Activated CD4-positive, alpha-beta T cell treated with anti-CD3 and anti-CD28 coated beads, Interleukin-2, amount 10 ng/mL, durations not matched to agents 24 days and 14 days (primary cell): Measurements from ENCODE around the gene ELAVL2. TPM values are rescaled to one million over a fixed set of nuclear protein-coding genes. Genes with fewer than 3 reads are reported as not detected.

Experiments used
- DNase-seq: peaks from one replicate; pipeline ENCODE4 v3.0.0; 2022
- H3K27ac Mint-ChIP-seq: one replicate; pipeline ENCODE4 v1.8.0; 2022; ENCODE audit warnings: mild to moderate bottlenecking, mixed read lengths
- H3K27me3 Mint-ChIP-seq: one replicate; pipeline ENCODE4 v1.8.0; 2022; ENCODE audit warnings: mixed read lengths
- H3K36me3 Mint-ChIP-seq: one replicate; pipeline ENCODE4 v1.8.0; 2022; ENCODE audit warnings: low read depth, mild to moderate bottlenecking, mixed read lengths
- H3K4me1 Mint-ChIP-seq: one replicate; pipeline ENCODE4 v1.8.0; 2021; ENCODE audit warnings: mixed read lengths
- H3K4me3 Mint-ChIP-seq: one replicate; pipeline ENCODE4 v1.8.0; 2022; ENCODE audit warnings: mild to moderate bottlenecking, moderate library complexity, mixed read lengths
- H3K9me3 Mint-ChIP-seq: one replicate; pipeline ENCODE4 v1.8.0; 2021; ENCODE audit warnings: mixed read lengths
- intact Hi-C: fragments of 100-400 bp; cut with micrococcal nuclease; formaldehyde crosslinking; loops from one replicate; pipeline ENCODE4 v1.15.1; 2023
- total RNA-seq: library from RNA; stranded (reverse); gene quantifications from 2 replicates; pipeline ENCODE4 v1.2.3, GENCODE V29; 2022

ELAVL2 gene
- total RNA-seq, 1 donor from 2014 or later = not detected

- Mint-ChIP-seq H3K9me3 (peaks cover 5% of the 10 kb centered on the region), H3K27ac (no peak overlapping the region), H3K27me3 (no peaks in the 10 kb centered on the region), H3K36me3 (no peaks in the 10 kb centered on the region), H3K4me1 (no peaks in the 10 kb centered on the region), H3K4me3 (no peak overlapping the region)
- intact Hi-C loops = no loop called here
- no peak for DNase-seq
These were observed 127.9 kb downstream of the ELAVL2 start for GRCh38 chr9:23698161-23698560.

DNA sequence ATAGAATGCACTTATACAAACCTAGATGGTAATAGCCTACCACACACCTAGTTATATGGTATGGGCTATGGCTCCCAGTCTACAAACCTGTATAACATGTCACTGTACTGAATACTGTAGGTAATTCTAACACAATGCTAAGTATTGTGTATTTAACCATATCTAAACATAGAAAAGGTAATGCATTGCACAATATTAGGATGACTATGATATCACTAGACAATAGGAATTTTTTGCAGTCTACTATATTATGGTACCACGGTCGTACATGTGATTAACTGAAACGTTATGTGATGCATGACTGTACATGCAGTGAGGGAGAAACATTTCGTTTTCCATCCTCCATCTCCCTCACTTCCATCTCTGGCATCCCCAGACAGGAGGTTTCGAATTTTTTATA, 130.5 kb downstream of the ELAVL2 start:
- H3K36me3 Mint-ChIP-seq = no peaks in the 10 kb centered on the region
- H3K9me3 Mint-ChIP-seq = peaks cover 5% of the 10 kb centered on the region
- H3K4me1 Mint-ChIP-seq = no peaks in the 10 kb centered on the region
- DNase-seq = no peak
- H3K27ac Mint-ChIP-seq = no peak overlapping the region
- intact Hi-C loops = no loop called here
- no peak overlapping the region for H3K4me3 Mint-ChIP-seq
- no peaks in the 10 kb centered on the region for H3K27me3 Mint-ChIP-seq

DNA sequence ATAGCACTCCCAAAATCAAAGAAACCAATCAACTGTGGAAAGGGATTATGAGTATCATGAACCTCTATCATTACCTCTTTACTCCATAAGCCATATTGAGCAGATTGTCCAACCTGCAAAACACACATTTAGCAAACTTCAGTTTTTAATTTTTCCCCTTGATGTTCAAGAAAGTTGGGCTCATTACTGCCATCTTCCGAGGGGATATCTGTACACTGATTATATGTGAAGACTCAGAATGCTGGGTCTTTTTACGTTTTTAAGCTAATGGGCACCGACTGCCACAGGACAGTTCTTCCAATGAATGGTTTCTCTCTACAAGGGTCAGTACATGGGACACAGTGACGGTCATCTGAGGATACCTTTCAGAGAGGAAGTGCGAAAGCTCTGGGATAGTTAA, 132.7 kb downstream of the ELAVL2 start:
- DNase-seq = no peak
- no peaks in the 10 kb centered on the region for H3K27me3 Mint-ChIP-seq
- H3K27ac Mint-ChIP-seq = no peak overlapping the region
- no peaks in the 10 kb centered on the region for H3K36me3 Mint-ChIP-seq
- H3K4me1 Mint-ChIP-seq = no peaks in the 10 kb centered on the region
- no peak overlapping the region for H3K4me3 Mint-ChIP-seq
- peaks cover 5% of the 10 kb centered on the region for H3K9me3 Mint-ChIP-seq
- intact Hi-C loops = no loop called here

DNA sequence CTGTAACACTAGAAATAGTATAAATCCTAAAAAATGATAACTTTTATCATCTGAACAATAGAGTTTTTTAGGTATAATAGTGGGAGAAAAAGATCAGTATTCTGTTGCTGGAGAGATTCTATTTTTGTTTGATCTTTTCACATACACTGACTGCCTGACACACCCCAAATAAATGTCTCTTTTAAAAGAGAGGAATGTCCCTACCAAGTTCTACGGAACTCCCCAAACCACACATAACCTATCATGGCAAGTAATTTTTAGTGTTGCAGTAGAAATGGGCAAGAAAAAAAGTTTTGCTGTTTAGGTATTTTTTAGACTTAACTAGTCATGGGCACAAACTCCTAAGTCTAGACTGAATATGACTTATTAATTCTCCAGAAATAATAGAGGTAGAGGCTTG, 139.1 kb downstream of the ELAVL2 start:
- no peaks in the 10 kb centered on the region for H3K4me1 Mint-ChIP-seq
- DNase-seq = no peak
- H3K27me3 Mint-ChIP-seq = no peaks in the 10 kb centered on the region
- no peaks in the 10 kb centered on the region for H3K36me3 Mint-ChIP-seq
- H3K27ac Mint-ChIP-seq = no peak overlapping the region
- intact Hi-C loops = no loop called here
- H3K9me3 Mint-ChIP-seq = no peaks in the 10 kb centered on the region
- no peak overlapping the region for H3K4me3 Mint-ChIP-seq

GRCh38 chr9:23686257-23686656, 139.8 kb downstream of the ELAVL2 start:
- H3K36me3 Mint-ChIP-seq = no peaks in the 10 kb centered on the region
- H3K9me3 Mint-ChIP-seq = no peaks in the 10 kb centered on the region
- DNase-seq = no peak
- intact Hi-C loops = no loop called here
- no peak overlapping the region for H3K27ac Mint-ChIP-seq
- no peak overlapping the region for H3K4me3 Mint-ChIP-seq
- no peaks in the 10 kb centered on the region for H3K4me1 Mint-ChIP-seq
- no peaks in the 10 kb centered on the region for H3K27me3 Mint-ChIP-seq

- Mint-ChIP-seq H3K27me3 (no peaks in the 10 kb centered on the region), H3K4me1 (no peaks in the 10 kb centered on the region), H3K9me3 (no peaks in the 10 kb centered on the region), H3K4me3 (no peak overlapping the region), H3K27ac (no peak overlapping the region), H3K36me3 (no peaks in the 10 kb centered on the region)
- intact Hi-C loops = no loop called here
- DNase-seq = no peak
These were observed 142.4 kb downstream of the ELAVL2 start for GRCh38 chr9:23683611-23684061.

DNA sequence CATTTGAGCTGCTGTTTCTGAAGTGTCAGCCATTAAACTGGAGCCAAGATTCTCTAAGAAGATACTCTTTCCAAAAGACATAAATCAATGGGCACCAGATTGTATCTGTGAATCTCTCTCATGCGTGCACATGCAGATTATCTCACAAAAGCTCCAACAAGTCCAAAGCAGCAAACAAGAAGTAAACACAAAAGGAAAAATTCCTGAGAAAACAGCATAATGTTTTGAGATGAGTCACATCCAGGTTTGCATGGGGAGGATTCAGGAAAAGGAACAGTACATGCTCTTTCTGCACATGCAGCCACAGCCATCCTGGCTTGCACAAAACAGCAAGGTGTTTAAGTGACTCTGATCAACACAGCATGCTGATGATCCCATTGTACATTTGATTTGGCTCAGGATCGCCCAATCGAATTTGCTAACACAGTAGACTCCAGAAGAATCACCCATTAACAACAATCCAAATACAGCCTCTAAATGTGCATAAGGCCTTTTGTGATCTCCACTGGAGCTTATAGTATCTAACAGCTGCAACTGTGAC, 143.1 kb downstream of the ELAVL2 start:
- H3K4me3 Mint-ChIP-seq = no peak overlapping the region
- H3K27ac Mint-ChIP-seq = no peak overlapping the region
- H3K9me3 Mint-ChIP-seq = no peaks in the 10 kb centered on the region
- intact Hi-C loops = no loop called here
- H3K4me1 Mint-ChIP-seq = no peaks in the 10 kb centered on the region
- DNase-seq = no peak
- no peaks in the 10 kb centered on the region for H3K27me3 Mint-ChIP-seq
- H3K36me3 Mint-ChIP-seq = no peaks in the 10 kb centered on the region

GRCh38 chr9:23682352-23682751, 143.7 kb downstream of the ELAVL2 start:
- Mint-ChIP-seq H3K27me3 (no peaks in the 10 kb centered on the region), H3K27ac (no peak overlapping the region), H3K36me3 (no peaks in the 10 kb centered on the region), H3K4me1 (no peaks in the 10 kb centered on the region), H3K9me3 (no peaks in the 10 kb centered on the region), H3K4me3 (no peak overlapping the region)
- intact Hi-C loops = no loop called here
- no peak for DNase-seq

DNA sequence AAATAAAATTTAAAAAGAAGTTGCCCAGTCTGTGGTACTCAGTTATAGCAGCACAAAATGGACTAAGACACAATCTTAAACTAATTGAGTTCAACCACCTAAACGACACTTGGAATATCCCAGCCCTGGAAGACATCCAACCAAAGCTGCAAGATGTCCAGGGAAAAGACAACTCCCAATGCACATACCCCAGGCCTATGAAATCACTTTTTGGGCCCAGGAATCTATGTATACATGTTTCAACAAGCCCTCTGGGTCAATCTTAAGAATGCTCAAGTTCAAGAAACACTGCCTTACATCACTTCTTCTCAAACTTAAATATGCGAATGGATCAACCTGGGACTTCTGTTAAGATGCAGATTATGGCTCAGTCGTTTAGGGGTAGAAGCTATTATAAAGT, 148.6 kb downstream of the ELAVL2 start:
- H3K4me1 Mint-ChIP-seq = no peaks in the 10 kb centered on the region
- no peaks in the 10 kb centered on the region for H3K27me3 Mint-ChIP-seq
- no peak for DNase-seq
- intact Hi-C loops = no loop called here
- peaks cover 7% of the 10 kb centered on the region for H3K9me3 Mint-ChIP-seq
- no peaks in the 10 kb centered on the region for H3K36me3 Mint-ChIP-seq
- H3K4me3 Mint-ChIP-seq = no peak overlapping the region
- no peak overlapping the region for H3K27ac Mint-ChIP-seq

GRCh38 chr9:23674016-23674585, 151.9 kb downstream of the ELAVL2 start:
- H3K4me3 Mint-ChIP-seq = no peak overlapping the region
- H3K27ac Mint-ChIP-seq = no peak overlapping the region
- peaks cover 7% of the 10 kb centered on the region for H3K9me3 Mint-ChIP-seq
- no peaks in the 10 kb centered on the region for H3K4me1 Mint-ChIP-seq
- H3K36me3 Mint-ChIP-seq = no peaks in the 10 kb centered on the region
- DNase-seq = no peak
- H3K27me3 Mint-ChIP-seq = no peaks in the 10 kb centered on the region
- intact Hi-C loops = no loop called here

DNA sequence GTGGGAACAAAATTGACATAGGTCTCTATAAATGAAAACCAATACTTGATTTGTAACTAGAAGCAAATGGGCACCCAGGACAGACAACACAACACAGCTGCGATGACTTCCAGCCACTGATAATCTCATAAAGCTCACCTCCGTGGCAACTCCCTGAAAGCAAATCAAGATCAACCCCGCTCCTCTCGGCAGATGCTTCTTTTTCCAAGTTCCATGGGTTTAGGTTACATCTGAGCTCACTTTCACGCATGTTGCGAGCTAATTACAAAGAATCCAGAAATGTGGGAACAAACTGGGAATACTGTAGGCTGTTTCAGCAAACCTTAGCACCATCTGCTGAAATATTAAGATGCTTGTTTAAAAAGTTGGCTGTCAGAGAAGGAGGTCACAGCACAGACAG, 153.9 kb downstream of the ELAVL2 start:
- Mint-ChIP-seq H3K27me3 (no peaks in the 10 kb centered on the region), H3K4me1 (no peaks in the 10 kb centered on the region), H3K36me3 (no peaks in the 10 kb centered on the region), H3K27ac (no peak overlapping the region), H3K4me3 (no peak overlapping the region), H3K9me3 (peaks cover 7% of the 10 kb centered on the region)
- intact Hi-C loops = no loop called here
- DNase-seq = no peak

DNA sequence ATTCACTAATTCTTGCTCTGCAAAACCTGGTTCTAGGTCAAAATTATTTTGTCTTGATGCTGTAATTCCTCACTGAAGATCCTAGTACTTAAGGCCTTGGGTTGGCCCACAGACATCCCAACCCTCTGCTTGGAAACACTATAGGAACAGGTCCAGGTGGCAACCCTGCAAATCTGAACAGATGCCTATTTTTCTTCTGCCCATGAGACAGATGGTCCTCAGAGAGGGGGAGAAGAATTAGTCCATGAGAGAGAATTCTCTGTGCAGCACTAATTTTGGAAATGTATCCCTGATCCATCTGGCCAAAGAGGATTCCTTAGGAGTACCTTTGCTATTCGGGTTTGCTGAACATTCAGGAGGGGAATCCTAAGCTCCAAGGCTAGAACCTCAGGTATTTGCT, 156.3 kb downstream of the ELAVL2 start:
- intact Hi-C loops = no loop called here
- no peak for DNase-seq
- H3K36me3 Mint-ChIP-seq = no peaks in the 10 kb centered on the region
- H3K27ac Mint-ChIP-seq = no peak overlapping the region
- H3K9me3 Mint-ChIP-seq = no peaks in the 10 kb centered on the region
- no peaks in the 10 kb centered on the region for H3K27me3 Mint-ChIP-seq
- no peak overlapping the region for H3K4me3 Mint-ChIP-seq
- H3K4me1 Mint-ChIP-seq = no peaks in the 10 kb centered on the region

GRCh38 chr9:23665635-23666034, 160.4 kb downstream of the ELAVL2 start:
- Mint-ChIP-seq H3K36me3 (no peaks in the 10 kb centered on the region), H3K4me3 (no peak overlapping the region), H3K4me1 (no peaks in the 10 kb centered on the region), H3K27ac (no peak overlapping the region), H3K9me3 (no peaks in the 10 kb centered on the region), H3K27me3 (no peaks in the 10 kb centered on the region)
- intact Hi-C loops = no loop called here
- no peak for DNase-seq

DNA sequence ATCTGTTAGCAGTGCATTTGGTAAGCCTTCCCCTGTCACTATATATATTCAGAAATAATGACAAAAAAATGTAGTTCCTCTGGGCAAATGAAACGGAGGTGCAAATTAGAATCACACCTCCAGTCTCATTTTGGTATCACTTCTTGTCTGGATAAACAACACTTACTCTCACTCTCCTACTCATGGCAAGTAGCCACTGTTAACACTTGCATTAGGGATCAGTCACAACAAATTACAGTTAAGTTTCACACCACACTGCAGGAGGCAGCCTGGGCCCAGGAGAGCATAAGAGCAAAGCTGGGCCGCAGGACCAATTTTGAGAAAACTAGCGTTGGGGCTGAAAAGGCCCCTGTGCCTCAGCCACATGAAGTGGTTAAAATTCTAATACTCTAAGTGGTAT, 161.0 kb downstream of the ELAVL2 start:
- no peak for DNase-seq
- no peaks in the 10 kb centered on the region for H3K9me3 Mint-ChIP-seq
- H3K4me3 Mint-ChIP-seq = no peak overlapping the region
- intact Hi-C loops = no loop called here
- H3K4me1 Mint-ChIP-seq = no peaks in the 10 kb centered on the region
- H3K27me3 Mint-ChIP-seq = no peaks in the 10 kb centered on the region
- H3K27ac Mint-ChIP-seq = no peak overlapping the region
- no peaks in the 10 kb centered on the region for H3K36me3 Mint-ChIP-seq

DNA sequence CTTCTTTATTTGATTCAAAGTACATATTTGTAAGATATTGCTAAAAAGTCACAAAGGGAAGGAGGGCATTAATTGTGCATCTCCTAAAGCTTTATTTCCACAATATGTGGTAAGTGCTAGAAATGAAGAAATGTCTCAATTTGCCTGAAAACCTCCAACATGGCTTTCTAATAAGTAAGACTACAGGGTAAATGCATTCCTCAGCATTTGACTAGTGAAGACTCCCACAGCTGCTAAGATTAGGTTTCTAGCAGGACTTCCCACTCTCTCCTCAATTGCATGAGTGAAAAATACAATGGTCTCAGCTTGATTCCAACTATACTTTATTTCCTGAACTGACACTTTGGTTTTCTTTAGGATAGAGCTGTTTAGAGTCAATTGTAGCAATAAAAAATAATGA, 162.1 kb downstream of the ELAVL2 start:
- Mint-ChIP-seq H3K27ac (no peak overlapping the region), H3K4me1 (no peaks in the 10 kb centered on the region), H3K27me3 (no peaks in the 10 kb centered on the region), H3K9me3 (no peaks in the 10 kb centered on the region), H3K4me3 (no peak overlapping the region), H3K36me3 (no peaks in the 10 kb centered on the region)
- intact Hi-C loops = no loop called here
- no peak for DNase-seq
